ENCODE results near the gene ATXN7.

ATXN7 gene

GRCh38 chr3:63934041-63934866 lies 70.6 kb downstream of the ATXN7 start:
- no peak for TF ChIP-seq CTCF (conservative IDR thresholded peaks at IDR 0.05; ENCODE audit: low read length)
- no peak overlapping the region for H3K4me3 ChIP-seq (ENCODE audit: low read length)
- DNase-seq (ENCODE audit: low read depth), result no peak

DNA sequence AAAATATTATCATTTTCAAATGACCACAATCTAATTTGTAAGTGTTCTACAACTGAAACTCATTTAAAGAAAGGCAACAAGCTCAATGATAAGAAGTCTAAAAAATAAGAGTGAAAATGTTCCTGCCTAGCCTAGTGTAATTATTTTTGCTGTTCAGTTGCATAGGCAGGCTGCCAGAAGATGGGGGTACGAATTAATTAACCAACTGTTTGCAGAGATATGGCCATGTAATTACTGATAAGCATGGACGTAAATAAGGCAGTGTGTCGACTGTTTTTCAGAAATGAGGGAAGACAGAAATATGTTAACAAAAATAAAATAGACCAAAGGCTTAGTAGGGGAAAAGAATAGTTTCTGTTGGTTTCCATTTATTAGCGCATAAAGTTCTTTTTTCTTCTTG lies 73.3 kb downstream of the ATXN7 start:
- TF ChIP-seq CTCF (conservative IDR thresholded peaks at IDR 0.05; ENCODE audit: low read length), result no peak
- DNase-seq (ENCODE audit: low read depth), result no peak
- no peak overlapping the region for H3K4me3 ChIP-seq (ENCODE audit: low read length)

DNA sequence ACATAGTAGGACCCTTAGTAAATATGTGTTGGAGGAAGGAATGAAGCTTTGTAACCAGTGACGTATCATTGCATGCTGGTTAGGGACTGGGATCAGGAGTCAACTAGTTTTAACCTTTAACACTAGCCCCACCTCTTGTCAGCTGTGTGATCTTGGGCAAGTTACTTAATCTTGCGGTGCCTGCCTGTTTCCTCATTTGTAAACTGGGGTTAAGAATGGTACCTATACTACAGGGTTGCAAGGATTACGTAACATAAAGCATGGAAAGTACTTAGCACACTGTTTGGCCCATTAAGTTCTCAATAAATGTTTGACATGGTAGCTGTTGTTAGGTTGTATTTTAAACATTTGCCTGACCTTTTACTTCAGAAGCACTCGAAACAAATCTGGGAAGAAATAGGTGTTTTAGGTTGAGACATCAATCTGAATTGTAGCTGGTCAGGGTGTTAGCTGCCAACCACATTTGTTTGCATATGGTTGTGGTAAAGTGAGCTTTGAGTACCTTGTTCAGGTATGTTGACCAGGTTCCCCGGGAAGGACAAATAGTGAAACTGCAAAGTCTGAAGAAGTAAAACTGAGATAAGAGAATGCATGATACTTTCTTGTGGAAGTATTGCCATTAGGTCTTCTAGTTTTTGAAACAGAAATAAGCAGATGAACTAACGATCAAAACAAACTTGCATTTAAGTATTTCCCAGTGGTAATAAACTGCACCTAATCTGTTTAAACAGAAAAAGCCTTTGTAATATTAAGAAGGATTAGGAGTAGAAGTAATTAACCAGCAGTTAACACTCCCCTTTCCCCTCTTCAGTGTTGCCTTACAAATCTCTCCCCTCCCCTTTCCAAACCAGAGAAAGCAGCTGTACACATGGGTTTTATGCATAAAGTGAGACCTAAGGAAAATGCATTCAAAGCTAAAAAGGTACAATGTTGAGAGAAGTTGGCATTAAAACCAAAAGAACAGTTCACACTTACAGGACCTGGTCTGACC lies 74.3 kb downstream of the ATXN7 start:
- TF ChIP-seq CTCF (conservative IDR thresholded peaks at IDR 0.05; ENCODE audit: low read length), result no peak
- DNase-seq (ENCODE audit: low read depth), result no peak
- no peak overlapping the region for H3K4me3 ChIP-seq (ENCODE audit: low read length)

DNA sequence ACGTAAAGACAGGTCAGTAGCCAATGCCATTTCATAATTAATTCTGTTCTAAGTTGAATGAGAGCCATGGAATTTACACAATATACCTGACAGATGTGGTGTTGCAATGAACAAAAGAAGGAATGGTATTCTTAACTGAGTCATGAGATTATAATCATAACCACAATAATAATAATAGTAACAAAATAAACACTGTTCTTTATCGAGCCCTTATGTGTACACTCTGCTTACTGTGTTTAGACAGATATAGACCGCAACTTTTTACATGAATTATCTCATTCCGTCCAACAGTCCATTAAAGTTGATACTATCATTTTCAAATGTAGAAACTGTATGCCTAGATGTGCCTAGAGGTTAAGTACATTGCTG lies 76.7 kb downstream of the ATXN7 start:
- no peak overlapping the region for H3K4me3 ChIP-seq (ENCODE audit: low read length)
- peak; percentile 75 for DNase-seq (ENCODE audit: low read depth)
- TF ChIP-seq CTCF (conservative IDR thresholded peaks at IDR 0.05; ENCODE audit: low read length), result no peak

DNA sequence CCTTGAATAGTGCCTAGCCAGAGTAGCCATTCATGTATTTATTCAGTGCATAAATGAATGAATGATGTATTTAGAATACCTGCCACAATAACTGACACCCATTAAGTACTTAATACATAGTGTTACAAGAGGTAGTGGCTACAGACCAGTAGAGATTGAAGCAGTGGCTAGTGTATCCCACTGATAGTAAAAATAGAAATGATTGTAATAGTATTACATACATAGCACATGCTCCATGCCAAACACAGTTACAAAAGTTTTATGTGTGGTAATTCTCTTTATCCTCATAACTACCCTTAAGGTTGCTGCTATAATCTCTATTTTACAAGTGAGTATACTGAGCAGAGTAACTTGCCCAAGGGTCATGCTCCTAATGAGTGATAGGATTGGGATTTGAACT lies 78.9 kb downstream of the ATXN7 start:
- no peak overlapping the region for H3K4me3 ChIP-seq (ENCODE audit: low read length)
- no peak for DNase-seq (ENCODE audit: low read depth)
- TF ChIP-seq CTCF (conservative IDR thresholded peaks at IDR 0.05; ENCODE audit: low read length), result no peak

DNA sequence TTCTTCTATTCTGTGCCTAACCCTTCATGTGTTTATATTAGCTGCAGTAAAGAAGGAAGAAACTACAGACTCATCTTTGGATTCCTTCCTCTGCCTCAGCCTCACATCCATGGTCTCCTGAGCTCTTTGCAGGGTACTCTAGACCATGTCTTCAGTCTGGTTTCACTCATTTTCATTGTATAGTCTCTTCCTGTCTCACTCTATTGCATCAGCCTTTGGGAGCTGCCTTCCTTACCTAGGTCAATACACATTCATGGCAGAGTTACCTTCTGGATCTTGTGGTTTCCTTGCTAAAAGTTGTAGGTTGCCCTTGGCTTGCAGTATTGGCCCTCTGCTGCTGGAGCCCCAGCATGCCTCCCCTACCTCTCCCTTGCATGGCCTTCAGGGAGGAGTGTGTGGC lies 80.0 kb downstream of the ATXN7 start:
- no peak for DNase-seq (ENCODE audit: low read depth)
- H3K4me3 ChIP-seq (ENCODE audit: low read length), result no peak overlapping the region
- no peak for TF ChIP-seq CTCF (conservative IDR thresholded peaks at IDR 0.05; ENCODE audit: low read length)

Measured in AG10803 (cell line).